HepG2 (cell line): ENCODE measurements around the gene NAA15. TPM values are rescaled to one million over a fixed set of nuclear protein-coding genes. Genes with fewer than 3 reads are reported as not detected.

ENCODE experiments used
- ATAC-seq: fragments of 200-7000 bp; cut with Tn5 transposase; 3 replicates; pipeline ENCODE4 v1.9.1; 2020; ENCODE audit warnings: mild to moderate bottlenecking, moderate library complexity
- BruUV-seq: library from RNA; stranded (reverse); fragments of 400-500 nt; replicated peaks from 2 replicates; lab custom pipeline; 2021; lab: Mats Ljungman, UMichigan
- CTCF ChIA-PET: fragments of 300-600 bp; formaldehyde crosslinking; extraction: SDS; loops from one replicate; lab custom pipeline; 2021; ENCODE audit warnings: low total read pairs, inconsistent platforms, low intra/inter-chr PET ratio; lab: Yijun Ruan, JAX
- POLR2A ChIA-PET: fragments of 350-600 bp; sonication (Branson Sonifier 250); formaldehyde crosslinking; loops from one replicate; lab custom pipeline; 2020; ENCODE audit warnings: antibody characterized with exemption, inconsistent platforms; lab: Yijun Ruan, JAX
- DNase-seq: peaks from one replicate; pipeline ENCODE4 v3.0.0-alpha.2; 2015; ENCODE audit warnings: low spot score
- FAIRE-seq: peaks from 3 replicates; lab custom pipeline; 2011; peaks lifted over from hg19 to GRCh38; lab: Jason Lieb, UNC
- H2AFZ ChIP-seq: one replicate; pipeline ENCODE4 v1.6.1; 2011; ENCODE audit warnings: low read length, inconsistent platforms
- H3K27ac ChIP-seq: fragments of 300-600 bp; 3 replicates; pipeline ENCODE4 v1.8.0; 2011; ENCODE audit warnings: mixed run types, mild to moderate bottlenecking, mixed read lengths, low read length, inconsistent platforms; ENCODE audit not compliant: insufficient read depth; ENCODE audit errors: extremely low read length
- H3K27me3 ChIP-seq, 2 experiments: fragments of 200-600 bp in 1 of 2; 2 replicates in 1 of 2; 3 replicates in 1 of 2; pipeline versions ENCODE4 v1.6.0 to v1.8.0; 2011; ENCODE audit warnings: low read length in 2 of 2, mild to moderate bottlenecking in 2 of 2, moderate library complexity in 2 of 2, inconsistent platforms in 1 of 2; ENCODE audit not compliant: insufficient read depth in 2 of 2, control insufficient read depth in 1 of 2
- H3K36me3 ChIP-seq, 2 experiments: fragments of 200-600 bp in 1 of 2; replicated peaks in 1 of 2; 2 replicates in 1 of 2; 3 replicates in 1 of 2; pipeline versions ENCODE4 v1.5.1 to v1.8.0; 2011; ENCODE audit warnings: low read length in 2 of 2, inconsistent platforms in 1 of 2; ENCODE audit not compliant: insufficient read depth in 2 of 2, control insufficient read depth in 1 of 2
- H3K4me1 ChIP-seq: 2 replicates; pipeline ENCODE4 v1.5.1; 2012; ENCODE audit warnings: low read length, inconsistent platforms; ENCODE audit not compliant: insufficient read depth
- H3K4me2 ChIP-seq: 2 replicates; pipeline ENCODE4 v1.6.0; 2011; ENCODE audit warnings: low read depth, low read length, inconsistent platforms
- H3K4me3 ChIP-seq, 3 experiments: fragments of 200-600 bp in 1 of 3; sonication (generic), shearing (Covaris generic) in 1 of 3; replicated peaks in 1 of 3; 2 replicates each; pipeline ENCODE4 v1.5.1; 2011 to 2016; ENCODE audit warnings: low read length in 3 of 3, inconsistent platforms in 2 of 3, low read depth in 2 of 3, mild to moderate bottlenecking in 2 of 3, control low read depth in 1 of 3, mixed read lengths in 1 of 3; ENCODE audit not compliant: insufficient read depth in 1 of 3
- H3K79me2 ChIP-seq: one replicate; pipeline ENCODE4 v1.6.1; 2011; ENCODE audit warnings: low read length, inconsistent platforms; ENCODE audit not compliant: insufficient read depth
- H3K9ac ChIP-seq: 2 replicates; pipeline ENCODE4 v1.6.0; 2011; ENCODE audit warnings: mild to moderate bottlenecking, low read depth, low read length, inconsistent platforms; ENCODE audit not compliant: insufficient read depth
- H3K9me3 ChIP-seq: 2 replicates; pipeline ENCODE4 v1.5.1; 2012; ENCODE audit warnings: mild to moderate bottlenecking, low read length
- H4K20me1 ChIP-seq: 2 replicates; pipeline ENCODE4 v1.6.0; 2011; ENCODE audit warnings: inconsistent platforms, mild to moderate bottlenecking, low read length, moderate library complexity; ENCODE audit not compliant: insufficient read depth
- ELK4 ChIP-seq: sonication (generic); formaldehyde crosslinking; IDR thresholded peaks from 2 replicates; pipeline ENCODE4 v1.9.0; 2021; ENCODE audit warnings: missing genetic modification reagents, borderline replicate concordance
- HNRNPUL1 ChIP-seq: fragments of 200-400 bp; formaldehyde crosslinking; IDR thresholded peaks from 2 replicates; pipeline ENCODE4 v1.6.1; 2017; ENCODE audit warnings: low read depth, mild to moderate bottlenecking, low read length, moderate library complexity
- MYC ChIP-seq: sonication (generic); formaldehyde crosslinking; IDR thresholded peaks from 2 replicates; pipeline ENCODE4 v1.9.0; 2021; ENCODE audit warnings: missing genetic modification reagents, borderline replicate concordance
- SNAPC4 ChIP-seq: sonication (generic); formaldehyde crosslinking; IDR thresholded peaks from 2 replicates; pipeline ENCODE4 v1.4.0; 2020; ENCODE audit warnings: mild to moderate bottlenecking, missing genetic modification reagents
- ZFP90 ChIP-seq: sonication (generic); formaldehyde crosslinking; IDR thresholded peaks from 2 replicates; pipeline ENCODE4 v1.8.0; 2022; ENCODE audit warnings: missing genetic modification reagents, mild to moderate bottlenecking, inconsistent platforms, borderline replicate concordance
- ZNF276 ChIP-seq: sonication (generic); formaldehyde crosslinking; IDR thresholded peaks from 2 replicates; pipeline ENCODE4 v1.4.0; 2020; ENCODE audit warnings: mild to moderate bottlenecking, low read depth, missing genetic modification reagents
- WGBS: methylation state at CpG from one replicate; pipeline ENCODE4 v1.1.6; 2017; ENCODE audit warnings: low lambda C conversion rate; 5-methylcytosine and 5-hydroxymethylcytosine counted together
- in situ Hi-C: cut with HindIII; loops from 2 replicates; pipeline ENCODE4 v1.10.0; 2017; ENCODE audit warnings: low pct_unique_long_range_greater_than_20kb; ENCODE audit not compliant: extremely low pct_ligation_motif_present
- intact Hi-C: fragments of 100-400 bp; cut with micrococcal nuclease; formaldehyde crosslinking; loops from one replicate; pipeline ENCODE4 v1.10.0; 2022; ENCODE audit not compliant: unreplicated experiment
- polyA plus RNA-seq, 8 experiments: library from polyadenylated mRNA; depleted of rRNA in 3 of 8; stranded (reverse) in 7 of 8; unstranded in 1 of 8; fragments of >200 nt; fragmentation: Illumina TruSeq in 4 of 8; extraction: Trizol in 4 of 8; gene quantifications; 2 replicates each; pipeline versions ENCODE4 v1.2.1 to v1.2.3, GENCODE V29; 2011 to 2016; ENCODE audit warnings: low read depth in 4 of 8, missing spikeins in 1 of 8, mixed read lengths in 1 of 8; ENCODE audit not compliant: insufficient read depth in 1 of 8
- total RNA-seq, 5 experiments: library from RNA; depleted of rRNA; stranded (reverse); fragments of >200 nt; fragmentation: Illumina TruSeq; extraction: Trizol; gene quantifications; 2 replicates each; pipeline ENCODE4 v1.2.3, GENCODE V29; 2016; ENCODE audit warnings: low read depth in 1 of 5
- TF ChIP-seq, protein P1 (sequence below): sonication (generic); formaldehyde crosslinking; IDR thresholded peaks from 2 replicates; pipeline ENCODE4 v1.5.0; 2020; ENCODE audit warnings: missing genetic modification reagents, mild to moderate bottlenecking, borderline replicate concordance
- TF ChIP-seq, protein P2 (sequence below): sonication (generic); formaldehyde crosslinking; conservative IDR thresholded peaks from 2 replicates; pipeline ENCODE4 v1.8.0; 2022; ENCODE audit warnings: missing genetic modification reagents
- TF ChIP-seq, protein P3 (sequence below): sonication (generic); formaldehyde crosslinking; IDR thresholded peaks from 2 replicates; pipeline ENCODE4 v1.5.0; 2020; ENCODE audit warnings: missing genetic modification reagents

The NAA15 gene
- total and polyA plus RNA-seq, 2 of the 13 experiments (the other 11 are each of a cell fraction or from before 2014, with no cell fraction given): 6.2 to 50.2 TPM

DNA sequence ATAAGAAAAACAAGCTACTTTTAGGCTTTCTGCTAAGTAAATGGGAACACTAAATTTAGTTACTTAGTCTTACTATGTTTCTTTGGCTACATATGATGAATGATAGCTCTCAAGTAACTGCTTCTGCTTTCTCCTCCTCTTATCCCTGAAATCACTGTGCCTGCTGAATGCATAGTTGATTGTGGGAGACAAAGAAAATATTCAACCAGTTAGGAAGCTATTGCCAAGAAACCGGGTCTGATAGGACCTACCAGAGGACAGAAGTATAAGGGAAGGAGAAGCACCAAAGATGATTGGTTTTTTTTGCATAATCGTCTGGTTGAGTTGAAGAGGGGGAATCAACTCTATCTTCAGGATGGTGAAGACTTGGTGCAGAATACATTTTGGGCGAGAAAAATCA is 29.0 kb downstream of the NAA15 start (continued):
- TF ChIP-seq ZFP90 (CRISPR knock-in tag) (no peak), ZNF276 (CRISPR knock-in tag) (no peak), ELK4 (CRISPR knock-in tag) (no peak)
- TF ChIP-seq, protein P1, sequence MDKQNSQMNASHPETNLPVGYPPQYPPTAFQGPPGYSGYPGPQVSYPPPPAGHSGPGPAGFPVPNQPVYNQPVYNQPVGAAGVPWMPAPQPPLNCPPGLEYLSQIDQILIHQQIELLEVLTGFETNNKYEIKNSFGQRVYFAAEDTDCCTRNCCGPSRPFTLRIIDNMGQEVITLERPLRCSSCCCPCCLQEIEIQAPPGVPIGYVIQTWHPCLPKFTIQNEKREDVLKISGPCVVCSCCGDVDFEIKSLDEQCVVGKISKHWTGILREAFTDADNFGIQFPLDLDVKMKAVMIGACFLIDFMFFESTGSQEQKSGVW (CRISPR knock-in tag): no peak
- TF ChIP-seq, all 625 proteins: peak for 0

DNA sequence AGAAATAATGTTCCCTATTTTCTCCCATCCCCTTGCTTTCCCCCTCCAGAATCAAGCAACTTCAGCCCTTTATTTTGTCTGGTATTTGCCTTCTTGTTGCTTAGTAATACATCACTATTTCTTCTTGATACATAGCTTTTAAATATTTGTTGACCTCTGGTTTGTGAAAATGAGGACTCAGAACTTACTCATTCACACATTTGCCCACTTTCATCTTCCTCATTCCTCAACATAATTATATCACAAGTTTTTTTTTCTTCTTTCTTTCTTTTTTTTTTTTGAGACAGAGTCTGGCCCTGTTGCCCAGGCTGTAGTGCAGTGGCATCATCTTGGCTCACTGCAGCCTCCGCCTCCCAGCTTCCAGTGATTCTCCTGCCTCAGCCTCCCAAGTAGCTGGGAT is 29.9 kb downstream of the NAA15 start:
- Histone ChIP-seq H3K4me3 (no peak overlapping the region), H3K9ac (no peak overlapping the region), H3K36me3 (peaks cover 7 to 23% of the 10 kb centered on the region in 2 experiments), H3K4me1 (no peaks in the 10 kb centered on the region), H2AFZ (no peak overlapping the region), H4K20me1 (0 out of 2 replicates have a peak, but pooled peaks cover under 1% of the 10 kb centered on the region), H3K27ac (no peak overlapping the region), H3K79me2 (peaks cover 63% of the 10 kb centered on the region), H3K9me3 (no peaks in the 10 kb centered on the region), H3K27me3 (no peaks in the 10 kb centered on the region), H3K4me2 (no peak overlapping the region)
- no peak for ATAC-seq
- intact Hi-C loops: no loop called here
- WGBS: 100% methylated on average over 1 of the region's 1 CpG
- CTCF ChIA-PET: no interaction called here
- in situ Hi-C loops: no loop called here
- POLR2A ChIA-PET: no interaction called here
- DNase-seq: no peak
- FAIRE-seq: no peak
- BruUV-seq: no TSS peak
- TF ChIP-seq, protein P2, sequence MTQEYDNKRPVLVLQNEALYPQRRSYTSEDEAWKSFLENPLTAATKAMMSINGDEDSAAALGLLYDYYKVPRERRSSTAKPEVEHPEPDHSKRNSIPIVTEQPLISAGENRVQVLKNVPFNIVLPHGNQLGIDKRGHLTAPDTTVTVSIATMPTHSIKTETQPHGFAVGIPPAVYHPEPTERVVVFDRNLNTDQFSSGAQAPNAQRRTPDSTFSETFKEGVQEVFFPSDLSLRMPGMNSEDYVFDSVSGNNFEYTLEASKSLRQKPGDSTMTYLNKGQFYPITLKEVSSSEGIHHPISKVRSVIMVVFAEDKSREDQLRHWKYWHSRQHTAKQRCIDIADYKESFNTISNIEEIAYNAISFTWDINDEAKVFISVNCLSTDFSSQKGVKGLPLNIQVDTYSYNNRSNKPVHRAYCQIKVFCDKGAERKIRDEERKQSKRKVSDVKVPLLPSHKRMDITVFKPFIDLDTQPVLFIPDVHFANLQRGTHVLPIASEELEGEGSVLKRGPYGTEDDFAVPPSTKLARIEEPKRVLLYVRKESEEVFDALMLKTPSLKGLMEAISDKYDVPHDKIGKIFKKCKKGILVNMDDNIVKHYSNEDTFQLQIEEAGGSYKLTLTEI (CRISPR knock-in tag): no peak
- TF ChIP-seq MYC (CRISPR knock-in tag): no peak
- TF ChIP-seq HNRNPUL1: no peak
- TF ChIP-seq SNAPC4 (CRISPR knock-in tag): no peak
- TF ChIP-seq, protein P3, sequence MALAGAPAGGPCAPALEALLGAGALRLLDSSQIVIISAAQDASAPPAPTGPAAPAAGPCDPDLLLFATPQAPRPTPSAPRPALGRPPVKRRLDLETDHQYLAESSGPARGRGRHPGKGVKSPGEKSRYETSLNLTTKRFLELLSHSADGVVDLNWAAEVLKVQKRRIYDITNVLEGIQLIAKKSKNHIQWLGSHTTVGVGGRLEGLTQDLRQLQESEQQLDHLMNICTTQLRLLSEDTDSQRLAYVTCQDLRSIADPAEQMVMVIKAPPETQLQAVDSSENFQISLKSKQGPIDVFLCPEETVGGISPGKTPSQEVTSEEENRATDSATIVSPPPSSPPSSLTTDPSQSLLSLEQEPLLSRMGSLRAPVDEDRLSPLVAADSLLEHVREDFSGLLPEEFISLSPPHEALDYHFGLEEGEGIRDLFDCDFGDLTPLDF: no peak
